Epithelial cell of proximal tubule (primary cell): ENCODE results near the gene ATAD1. TPM values are rescaled to one million over a fixed set of nuclear protein-coding genes. Genes with fewer than 3 reads are reported as not detected.
A peak's percentile ranks its signal among the peaks of the same experiment; 100 is the strongest.
"Not testable (repeated sequence)": the region's sequence is repeated elsewhere in the genome, so short reads cannot be mapped to it uniquely, and the experiment has no call there.

Experiments
- DNase-seq: peaks from one replicate; pipeline ENCODE4 v3.0.0-alpha.2; 2011; ENCODE audit warnings: low read depth
- H3K4me3 ChIP-seq: 2 replicates; pipeline ENCODE4 v1.5.1; 2011; ENCODE audit warnings: low read depth, mild to moderate bottlenecking, low read length
- CTCF ChIP-seq: conservative IDR thresholded peaks from 2 replicates; pipeline ENCODE4 v1.5.1; 2012; ENCODE audit warnings: low read depth, mild to moderate bottlenecking, low read length
- total RNA-seq: library from RNA; depleted of rRNA; stranded (reverse); fragments of >200 nt; gene quantifications from 2 replicates; pipeline ENCODE4 v1.2.3, GENCODE V29; 2015

Gene ATAD1
- total RNA-seq, 1 donor from 2014 or later: 24.8 TPM

- no peak for TF ChIP-seq CTCF
- no peak for DNase-seq
- H3K4me3 ChIP-seq: peak within 1 kb of the TSS; percentile 72
These were observed 45.3 kb upstream of the ATAD1 start, which contains the start of the genes KLLN and PTEN for GRCh38 chr10:87863053-87863943. Gene KLLN (minus strand): TSS chr10:87863533. CDS start chr10:87862487, 1,046 bp downstream. Gene PTEN (plus strand): TSS chr10:87863625. CDS start chr10:87864470, 845 bp downstream.

GRCh38 chr10:87862679-87863052 lies 44.6 kb upstream of the ATAD1 start:
- DNase-seq: no peak
- no peak for TF ChIP-seq CTCF
- H3K4me3 ChIP-seq: peak overlapping the region; percentile 72

GRCh38 chr10:87861953-87862678 lies 44.1 kb upstream of the ATAD1 start:
- H3K4me3 ChIP-seq: peak overlapping the region; percentile 72
- no peak for TF ChIP-seq CTCF
- peak; percentile 93 for DNase-seq

GRCh38 chr10:87861566-87861952 lies 43.5 kb upstream of the ATAD1 start:
- peak; percentile 47 for TF ChIP-seq CTCF
- no peak for DNase-seq
- peak overlapping the region; percentile 72 for H3K4me3 ChIP-seq

- no peak overlapping the region for H3K4me3 ChIP-seq
- no peak for TF ChIP-seq CTCF
- DNase-seq: no peak
These were observed 42.9 kb upstream of the ATAD1 start for GRCh38 chr10:87860816-87861403.

- H3K4me3 ChIP-seq: no peak overlapping the region
- TF ChIP-seq CTCF: peak; percentile 79
- DNase-seq: no peak
These were observed 42.2 kb upstream of the ATAD1 start for GRCh38 chr10:87860156-87860795.

- DNase-seq, H3K4me3 ChIP-seq: not testable (repeated sequence)
These were observed 37.6 kb upstream of the ATAD1 start for GRCh38 chr10:87855665-87856064.

- DNase-seq, H3K4me3 ChIP-seq: not testable (repeated sequence)
These were observed 37.2 kb upstream of the ATAD1 start for GRCh38 chr10:87855247-87855646.
